ENCODE results near the gene ADGRF3. TPM values are rescaled to one million over a fixed set of nuclear protein-coding genes. Genes with fewer than 3 reads are reported as not detected.

The ADGRF3 gene
- polyA plus RNA-seq, 1 of the 3 experiments (the other 2 are of a cell fraction), result 0.31 TPM

DNA sequence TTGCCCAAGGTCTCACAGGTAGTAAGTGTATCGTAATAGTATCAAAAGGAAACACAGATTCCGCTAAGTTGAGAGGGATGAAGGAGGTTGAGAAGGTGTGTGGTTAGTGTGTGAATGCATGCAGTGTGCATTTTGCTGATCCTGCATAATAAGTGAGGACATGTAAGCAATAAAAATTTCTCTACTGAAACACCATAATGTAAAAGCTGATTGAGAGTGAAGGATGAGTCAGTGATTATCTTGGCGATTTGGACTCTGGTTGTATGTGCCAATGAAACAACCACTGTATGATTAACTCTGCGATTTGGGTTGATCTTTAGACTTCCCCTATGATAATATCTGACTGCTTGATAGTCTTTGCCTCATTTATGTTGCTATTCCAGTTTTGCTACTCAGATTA lies 16.7 kb upstream of the ADGRF3 start:
- Histone ChIP-seq H3K9me2 (no peaks in the 10 kb centered on the region), H3K4me1 (ENCODE audit: control insufficient read depth in 1 of 2, insufficient read depth in 2 of 2, low read depth in 1 of 2, low read length in 1 of 2) (peaks cover 0 to 22% of the 10 kb centered on the region in 2 experiments; a peak in 2 of 4 replicates), H3K27me3 (ENCODE audit: insufficient read depth) (no peaks in the 10 kb centered on the region), H3F3A (replicated peaks; ENCODE audit: insufficient read depth) (no peaks in the 10 kb centered on the region), H3K27ac (ENCODE audit: low read depth in 2 of 2, low read length in 1 of 2) (no peak overlapping the region), H3K9me3 (no peaks in the 10 kb centered on the region), H3K79me2 (ENCODE audit: insufficient read depth) (peaks cover 49% of the 10 kb centered on the region), H3K4me2 (no peak overlapping the region), H4K20me1 (ENCODE audit: insufficient read depth) (peaks cover 49% of the 10 kb centered on the region), H2AFZ (ENCODE audit: low read depth) (no peak overlapping the region), H3K4me3 (ENCODE audit: low read depth in 2 of 2, low read length in 1 of 2) (no peak overlapping the region), H3K36me3 (replicated peaks in 1 of 2; ENCODE audit: control insufficient read depth in 1 of 2, insufficient read depth in 2 of 2, low read length in 1 of 2) (peaks cover 19 to 28% of the 10 kb centered on the region in 2 experiments), H3K9ac (no peak overlapping the region)
- ChIA-PET POLR2A (no interaction called here), CTCF (interaction anchor here (1.2 to 1.6 kb wide), 2 partner anchors 16 to 21 kb away, joined by 3 read pairs; partner anchors contain the start of gene ADGRF3)
- TF ChIP-seq, protein P1, sequence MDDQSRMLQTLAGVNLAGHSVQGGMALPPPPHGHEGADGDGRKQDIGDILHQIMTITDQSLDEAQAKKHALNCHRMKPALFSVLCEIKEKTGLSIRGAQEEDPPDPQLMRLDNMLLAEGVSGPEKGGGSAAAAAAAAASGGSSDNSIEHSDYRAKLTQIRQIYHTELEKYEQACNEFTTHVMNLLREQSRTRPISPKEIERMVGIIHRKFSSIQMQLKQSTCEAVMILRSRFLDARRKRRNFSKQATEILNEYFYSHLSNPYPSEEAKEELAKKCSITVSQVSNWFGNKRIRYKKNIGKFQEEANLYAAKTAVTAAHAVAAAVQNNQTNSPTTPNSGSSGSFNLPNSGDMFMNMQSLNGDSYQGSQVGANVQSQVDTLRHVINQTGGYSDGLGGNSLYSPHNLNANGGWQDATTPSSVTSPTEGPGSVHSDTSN (IDR thresholded peaks at IDR 0.05), result peak; percentile 81
- TF ChIP-seq FOSL2 (IDR thresholded peaks at IDR 0.05; ENCODE audit: borderline replicate concordance, low read depth), result peak; percentile 60; the same call in 1 of the 2 replicates
- TF ChIP-seq FOXJ3 (CRISPR knock-in tag; IDR thresholded peaks at IDR 0.05), result no peak
- TF ChIP-seq POLR2AphosphoS5 (IDR thresholded peaks at IDR 0.05; ENCODE audit: low read depth, low read length), result no peak
- peak; percentile 52 for TF ChIP-seq NFIC (IDR thresholded peaks at IDR 0.05; ENCODE audit: borderline replicate concordance)
- TF ChIP-seq, protein P2, sequence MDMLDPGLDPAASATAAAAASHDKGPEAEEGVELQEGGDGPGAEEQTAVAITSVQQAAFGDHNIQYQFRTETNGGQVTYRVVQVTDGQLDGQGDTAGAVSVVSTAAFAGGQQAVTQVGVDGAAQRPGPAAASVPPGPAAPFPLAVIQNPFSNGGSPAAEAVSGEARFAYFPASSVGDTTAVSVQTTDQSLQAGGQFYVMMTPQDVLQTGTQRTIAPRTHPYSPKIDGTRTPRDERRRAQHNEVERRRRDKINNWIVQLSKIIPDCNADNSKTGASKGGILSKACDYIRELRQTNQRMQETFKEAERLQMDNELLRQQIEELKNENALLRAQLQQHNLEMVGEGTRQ (IDR thresholded peaks at IDR 0.05; ENCODE audit: borderline replicate concordance, low read depth, low read length), result no peak
- TF ChIP-seq JUND (IDR thresholded peaks at IDR 0.05), result peak; percentile 64
- peak; percentile 47; the same call in 1 of the 2 replicates for TF ChIP-seq TCF12 (IDR thresholded peaks at IDR 0.05)
- TF ChIP-seq MAX (IDR thresholded peaks at IDR 0.05; ENCODE audit: low read depth), result no peak
- 56% methylated on average over 4 of the region's 4 CpGs for WGBS (ENCODE audit: low lambda C conversion rate)
- DNase-seq, result no peak

DNA sequence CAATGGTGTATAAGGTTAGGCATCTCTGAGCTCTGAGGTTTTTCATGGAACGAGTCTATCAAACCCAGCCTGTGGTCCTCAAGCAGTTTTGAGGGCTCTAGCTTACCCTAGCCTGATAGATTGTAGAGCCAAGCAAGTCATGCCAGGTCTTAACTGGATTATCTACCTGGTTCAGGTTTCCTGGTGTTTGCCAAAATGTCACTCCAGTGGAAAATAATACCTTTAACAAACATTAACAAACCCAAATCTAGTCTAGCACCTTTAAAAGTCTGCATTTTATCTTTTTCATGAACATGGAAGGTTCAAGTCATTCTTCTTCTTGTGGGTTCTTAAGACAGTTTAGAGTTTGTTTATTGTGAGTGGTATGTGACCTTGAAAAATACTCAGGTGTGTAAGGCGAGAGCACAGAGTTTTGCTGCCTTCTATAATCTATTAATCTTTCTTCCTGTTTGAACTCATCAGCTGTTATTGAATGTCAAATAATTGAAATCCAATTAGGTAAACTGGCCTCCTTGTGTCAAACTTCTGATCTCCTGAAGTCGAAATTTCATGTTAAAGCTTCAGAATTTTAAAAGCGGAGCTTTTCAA lies 13.4 kb upstream of the ADGRF3 start:
- no peak for TF ChIP-seq NRF1 (IDR thresholded peaks at IDR 0.05; ENCODE audit: low read depth, low read length)
- TF ChIP-seq EP300 (IDR thresholded peaks at IDR 0.05; ENCODE audit: borderline replicate concordance in 1 of 2, low read depth in 1 of 2, low read length in 1 of 2), result no peak
- no peak for TF ChIP-seq RCOR1 (IDR thresholded peaks at IDR 0.05; ENCODE audit: low read length)
- TF ChIP-seq FOSL2 (IDR thresholded peaks at IDR 0.05; ENCODE audit: borderline replicate concordance, low read depth), result no peak
- TF ChIP-seq GABPA (IDR thresholded peaks at IDR 0.05; ENCODE audit: low read depth), result no peak
- TF ChIP-seq JUND (IDR thresholded peaks at IDR 0.05), result no peak
- TF ChIP-seq TEAD4 (IDR thresholded peaks at IDR 0.05; ENCODE audit: borderline replicate concordance, insufficient read depth), result no peak
- no peak for TF ChIP-seq FOXM1 (IDR thresholded peaks at IDR 0.05; ENCODE audit: low read depth)
- TF ChIP-seq SIN3A (IDR thresholded peaks at IDR 0.05; ENCODE audit: borderline replicate concordance, low read depth, low read length), result no peak
- no peak for TF ChIP-seq GATA2 (CRISPR knock-in tag; IDR thresholded peaks at IDR 0.05)
- no peak overlapping the region for H2AFZ ChIP-seq (ENCODE audit: low read depth)
- 97% methylated on average over 4 of the region's 4 CpGs for WGBS (ENCODE audit: low lambda C conversion rate)
- CTCF ChIA-PET, result no interaction called here
- H3K4me1 ChIP-seq (ENCODE audit: control insufficient read depth in 1 of 2, insufficient read depth in 2 of 2, low read depth in 1 of 2, low read length in 1 of 2), result peaks cover 6 to 10% of the 10 kb centered on the region in 2 experiments; a peak in 3 of 4 replicates
- POLR2A ChIA-PET, result no interaction called here
- H3K9me3 ChIP-seq, result no peaks in the 10 kb centered on the region
- no peaks in the 10 kb centered on the region for H3K27me3 ChIP-seq (ENCODE audit: insufficient read depth)
- no peak for DNase-seq
- no peak overlapping the region for H3K4me2 ChIP-seq
- no peak overlapping the region for H3K4me3 ChIP-seq (ENCODE audit: low read depth in 2 of 2, low read length in 1 of 2)
- H4K20me1 ChIP-seq (ENCODE audit: insufficient read depth), result peaks cover 57% of the 10 kb centered on the region
- no peaks in the 10 kb centered on the region for H3K9me2 ChIP-seq
- H3K36me3 ChIP-seq (replicated peaks in 1 of 2; ENCODE audit: control insufficient read depth in 1 of 2, insufficient read depth in 2 of 2, low read length in 1 of 2), result no peaks in the 10 kb centered on the region
- no peak overlapping the region for H3K9ac ChIP-seq
- peaks cover 6% of the 10 kb centered on the region for H3F3A ChIP-seq (replicated peaks; ENCODE audit: insufficient read depth)
- no peak overlapping the region for H3K27ac ChIP-seq (ENCODE audit: low read depth in 2 of 2, low read length in 1 of 2)
- H3K79me2 ChIP-seq (ENCODE audit: insufficient read depth), result peaks cover 77% of the 10 kb centered on the region

All from SK-N-SH (cell line).